ENCODE data around the gene SURF1.
"Not testable (repeated sequence)": the region's sequence is repeated elsewhere in the genome, so short reads cannot be mapped to it uniquely, and the experiment has no call there.

SURF1 gene

DNA sequence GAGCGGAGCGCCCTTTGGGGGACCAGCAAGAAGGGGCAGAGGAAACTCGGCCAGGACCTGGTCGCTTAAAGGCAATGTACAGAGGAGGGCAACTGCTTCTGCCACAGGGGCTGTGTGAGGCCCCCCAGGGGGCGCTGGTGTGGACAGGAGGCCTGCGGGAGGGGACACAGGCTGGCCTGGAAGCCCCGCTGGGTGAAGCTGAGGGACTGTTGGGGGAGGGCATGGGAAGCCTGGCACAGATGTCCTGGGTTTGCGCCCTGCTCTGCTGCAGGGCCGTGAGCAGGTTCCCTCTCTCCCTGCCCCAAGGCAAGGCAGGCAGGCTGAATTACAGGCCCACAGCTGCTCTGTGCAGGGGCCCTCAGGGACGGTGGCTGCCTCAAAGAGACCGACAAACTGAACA is 13.7 kb downstream of the SURF1 start:
- no peak for DNase-seq (ENCODE audit: low spot score)

DNA sequence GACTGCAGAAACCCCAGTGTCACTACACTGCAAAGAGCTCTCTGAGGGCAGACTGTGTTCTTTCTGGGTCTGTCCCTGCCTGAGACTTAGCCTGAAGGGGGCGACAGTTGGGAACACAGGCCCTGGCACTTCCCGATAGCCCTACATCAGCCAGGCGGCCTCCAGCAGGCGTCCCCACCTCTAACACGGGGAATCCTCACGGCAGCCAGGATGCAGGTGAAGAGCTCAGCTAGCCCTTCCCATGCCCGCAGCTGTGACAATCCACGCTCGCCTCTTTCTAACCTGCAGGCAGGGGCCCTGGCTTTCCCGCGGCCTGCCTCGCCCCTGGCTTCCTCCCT is 14.2 kb downstream of the SURF1 start:
- DNase-seq (ENCODE audit: low spot score): no peak

DNA sequence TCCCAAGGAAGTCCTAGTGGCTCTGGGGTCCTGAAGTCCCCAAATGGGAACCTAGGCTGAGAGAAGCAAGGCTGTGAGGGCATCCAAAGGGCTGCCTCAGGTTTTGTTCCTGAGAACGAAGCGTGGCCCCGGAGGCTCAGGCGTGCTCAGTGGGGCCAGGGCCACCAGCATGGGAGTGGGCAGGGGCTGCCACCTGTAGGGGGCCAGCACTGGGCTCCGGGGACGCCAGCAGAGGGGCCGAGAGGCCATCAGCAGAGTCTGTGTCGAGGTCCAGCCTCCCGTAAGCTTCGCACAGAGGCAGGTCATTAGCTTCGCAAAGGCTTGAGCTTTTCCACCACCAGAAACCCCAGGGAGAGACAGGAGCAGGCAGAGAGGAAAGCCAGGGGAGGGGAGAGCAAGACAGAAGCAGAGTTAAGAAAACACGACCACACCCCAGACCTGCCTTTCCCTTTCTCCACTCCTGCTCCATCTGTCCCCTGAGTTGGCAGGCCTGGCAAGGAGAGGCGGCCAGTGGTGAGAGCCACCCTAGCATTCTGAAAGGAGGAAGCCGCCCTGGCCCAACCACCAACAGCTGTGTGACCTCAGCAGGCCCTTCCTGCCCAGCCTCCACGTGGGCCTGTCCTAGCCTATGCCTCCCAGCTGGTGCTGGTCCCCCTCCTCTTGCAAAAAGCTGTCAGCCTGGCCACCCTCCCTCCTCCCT is 14.8 kb downstream of the SURF1 start:
- DNase-seq (ENCODE audit: low spot score): no peak

DNA sequence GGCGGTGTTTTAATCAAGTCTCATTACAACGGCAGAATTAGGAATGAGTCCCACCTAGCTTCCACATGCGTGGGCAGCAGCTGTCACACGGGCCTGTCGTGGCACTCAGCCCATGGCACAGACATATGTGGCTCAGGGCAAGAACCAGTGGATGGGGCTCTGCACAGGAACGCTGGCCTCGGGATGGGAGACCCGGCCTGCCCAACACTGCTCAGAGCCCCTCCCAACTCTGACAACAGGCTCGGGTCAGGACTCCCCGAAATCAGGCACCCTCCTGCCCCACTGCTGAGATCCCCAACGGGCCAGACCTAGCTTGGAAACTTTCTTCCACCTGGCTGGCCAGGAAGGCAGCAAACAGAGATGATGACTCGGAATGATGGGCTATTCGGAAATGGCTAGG is 15.4 kb downstream of the SURF1 start:
- no peak for DNase-seq (ENCODE audit: low spot score)

DNA sequence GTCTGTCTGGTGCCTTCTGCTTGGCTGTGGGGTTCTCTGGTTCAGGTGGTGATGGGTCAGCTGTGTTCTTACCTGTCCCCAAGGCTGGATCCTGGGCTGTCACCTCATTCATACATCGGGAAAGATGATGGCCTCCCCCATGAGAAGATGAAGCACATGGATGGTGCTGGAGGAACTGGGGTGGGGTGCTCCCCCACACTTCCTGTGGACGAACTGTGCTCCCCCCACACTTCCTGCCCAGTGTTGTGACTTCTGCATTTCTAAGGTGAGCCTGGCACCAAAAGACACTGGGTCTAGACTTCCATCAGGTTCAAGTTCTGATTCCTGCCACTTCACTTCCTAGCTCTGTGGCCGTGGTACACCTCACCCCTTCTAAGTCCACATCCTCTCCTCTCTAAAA is 16.0 kb downstream of the SURF1 start:
- no peak for DNase-seq (ENCODE audit: low spot score)

DNA sequence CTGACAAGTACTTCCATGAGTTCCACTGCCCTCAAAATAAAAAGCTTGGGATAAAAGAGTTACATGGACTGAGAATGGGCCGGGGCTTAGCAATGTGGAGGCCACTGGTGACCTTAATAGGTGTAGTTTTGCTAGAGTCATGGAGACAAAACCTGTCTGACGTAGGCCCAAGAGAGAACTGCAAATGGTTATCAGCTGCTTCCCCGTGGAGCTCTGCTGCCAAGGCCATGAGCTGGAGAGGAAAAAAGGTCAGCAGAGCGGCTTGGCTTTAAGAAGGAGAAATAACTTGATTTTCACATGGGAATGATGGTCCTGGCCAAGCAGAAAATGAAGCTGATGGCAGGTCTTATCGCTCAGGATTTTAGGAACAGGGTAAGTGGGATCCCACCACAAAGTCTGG is 16.6 kb downstream of the SURF1 start:
- no peak for DNase-seq (ENCODE audit: low spot score)

DNA sequence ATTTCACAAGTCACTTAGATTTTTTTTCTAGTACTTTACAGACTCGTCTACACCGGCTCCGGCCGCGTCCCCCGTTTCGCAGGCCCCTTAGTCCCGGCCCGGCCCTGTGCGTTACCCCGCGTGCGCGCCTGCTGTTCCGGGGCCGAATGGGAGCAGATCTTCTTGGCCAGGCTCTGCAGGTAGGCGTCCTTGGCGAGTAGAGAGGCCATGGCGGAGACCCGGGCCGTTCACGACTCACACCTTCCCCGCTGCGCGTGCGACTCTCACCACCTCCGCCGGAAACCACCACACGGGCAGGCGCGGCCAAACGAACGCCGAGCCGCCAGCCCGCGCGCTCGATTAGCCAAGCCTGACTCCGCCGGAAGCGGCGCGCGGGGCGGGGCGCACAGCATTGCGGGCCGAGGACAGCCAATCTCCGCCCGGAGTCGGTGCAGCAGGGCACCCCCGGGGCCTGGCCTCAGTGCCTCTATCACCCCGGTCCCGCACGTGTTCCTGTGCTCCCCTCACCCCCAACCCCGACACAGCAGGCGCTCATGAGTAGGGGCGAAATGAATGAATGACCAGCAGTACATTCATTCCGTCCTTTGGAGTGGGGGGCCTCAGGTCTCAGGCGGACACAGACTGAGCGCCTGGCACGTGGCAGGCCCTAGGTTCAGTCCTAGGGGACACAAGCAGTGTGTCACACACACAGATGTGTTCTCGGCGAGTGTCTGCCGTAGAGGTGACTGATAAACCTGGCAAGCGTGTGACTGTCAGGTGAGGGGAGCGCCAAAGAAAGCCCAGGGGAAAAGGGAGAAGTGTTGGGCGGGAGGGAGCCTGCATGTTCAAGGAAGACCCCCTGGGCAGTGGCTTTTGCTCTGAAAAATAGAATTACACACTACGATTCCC is 20.1 kb downstream of the SURF1 start, which contains the start of gene SURF6:
Gene SURF6, minus strand, starts transcription at position 265 of the 888 bp plus-strand sequence. Its CDS starts 56 bp downstream, at position 209.
- DNase-seq (ENCODE audit: low spot score): peak; percentile 92

DNA sequence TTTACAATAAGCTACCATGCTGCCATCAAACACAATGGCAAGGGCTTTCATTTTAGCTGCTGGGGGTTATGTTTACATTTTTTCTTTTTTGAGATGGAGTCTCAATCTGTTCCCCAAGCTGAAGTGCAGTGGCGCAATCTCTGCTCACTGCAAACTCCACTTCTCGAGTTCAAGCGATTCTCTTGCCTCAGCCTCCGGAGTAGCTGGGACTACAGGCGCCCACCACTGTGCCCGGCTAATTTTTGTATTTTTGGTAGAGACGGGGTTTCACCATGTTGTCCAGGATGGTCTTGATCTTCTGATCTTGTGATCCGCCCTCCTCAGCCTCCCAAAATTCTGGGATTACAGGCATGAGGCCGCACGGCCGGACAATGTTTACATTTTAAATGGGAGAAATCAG is 21.4 kb downstream of the SURF1 start:
- not testable (repeated sequence) for DNase-seq (ENCODE audit: low spot score)

DNA sequence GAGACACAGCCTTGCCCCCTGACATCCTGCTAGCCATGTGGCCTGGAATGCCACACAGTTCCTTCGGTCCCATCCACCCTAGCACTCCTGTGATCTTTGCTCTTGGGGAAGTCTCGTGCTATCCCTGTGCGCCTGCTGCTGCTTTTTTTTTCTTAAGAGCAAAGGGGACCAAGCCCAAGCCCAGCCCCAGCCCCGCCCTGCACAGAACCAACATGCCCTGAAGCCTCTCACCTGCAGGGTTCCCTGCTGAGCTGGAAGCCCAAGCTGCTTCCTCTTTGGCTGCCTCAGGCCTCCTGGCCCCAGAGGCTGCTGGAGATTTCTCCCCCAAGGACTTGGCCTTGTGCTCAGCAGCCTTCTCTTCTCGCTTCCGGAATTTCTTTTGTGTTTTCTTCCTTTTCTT is 22.1 kb downstream of the SURF1 start:
- no peak for DNase-seq (ENCODE audit: low spot score)

DNA sequence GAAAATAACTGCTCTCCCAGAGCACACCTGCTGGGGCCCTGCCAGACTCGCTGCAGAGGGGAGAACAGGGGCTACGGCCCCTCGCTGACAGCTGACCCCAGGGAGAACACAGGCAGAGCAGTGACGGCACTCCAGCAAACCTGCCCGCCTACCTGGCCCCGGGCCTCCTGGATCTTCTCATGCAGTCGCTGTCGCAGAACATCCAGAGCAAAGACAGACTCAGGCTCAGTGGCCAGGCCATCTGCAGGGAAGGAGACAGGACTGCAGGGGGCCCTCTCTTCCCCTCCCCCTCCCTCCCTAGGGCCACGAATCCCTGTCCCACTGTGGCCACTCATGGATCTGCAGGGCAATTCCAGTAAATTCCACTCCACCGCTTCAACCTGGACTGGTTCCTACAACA is 22.7 kb downstream of the SURF1 start:
- no peak for DNase-seq (ENCODE audit: low spot score)

DNA sequence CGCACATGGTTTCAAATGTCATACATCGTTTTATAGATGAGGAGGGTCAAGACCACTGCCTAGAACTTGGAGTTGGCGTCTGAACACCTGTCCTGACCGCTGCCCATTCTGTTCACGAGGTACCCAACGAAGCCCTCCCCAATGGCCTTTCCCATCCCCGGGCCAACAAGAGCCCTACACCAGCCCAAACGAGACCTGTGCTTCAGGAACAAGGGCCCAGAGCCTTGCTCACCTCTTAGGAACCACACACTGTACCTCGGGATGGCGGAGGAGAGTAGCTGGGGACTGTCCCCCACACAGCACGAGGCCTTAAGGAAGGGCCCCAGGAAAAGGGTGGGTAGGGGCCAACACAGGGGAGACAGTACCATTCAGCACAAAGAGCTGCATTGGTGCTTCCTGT is 23.3 kb downstream of the SURF1 start:
- no peak for DNase-seq (ENCODE audit: low spot score)

DNA sequence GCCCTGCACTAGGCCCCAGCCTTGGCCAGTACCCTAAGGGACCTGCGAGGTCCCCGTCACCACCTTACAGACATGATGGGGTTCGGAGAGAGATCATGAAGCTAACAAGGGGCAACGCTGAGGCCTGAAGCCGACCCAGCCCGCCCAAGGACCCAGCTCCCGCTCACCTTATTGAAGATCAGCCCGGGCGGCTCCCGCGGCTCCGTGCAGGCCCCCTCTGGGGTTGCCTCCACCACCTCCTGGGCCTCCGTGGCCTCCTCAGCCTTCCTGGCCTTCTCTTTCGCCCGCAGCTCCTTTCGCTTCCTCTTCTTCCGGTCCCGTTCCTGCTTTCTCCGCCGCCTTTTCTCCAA is 23.9 kb downstream of the SURF1 start:
- DNase-seq (ENCODE audit: low spot score): no peak

DNA sequence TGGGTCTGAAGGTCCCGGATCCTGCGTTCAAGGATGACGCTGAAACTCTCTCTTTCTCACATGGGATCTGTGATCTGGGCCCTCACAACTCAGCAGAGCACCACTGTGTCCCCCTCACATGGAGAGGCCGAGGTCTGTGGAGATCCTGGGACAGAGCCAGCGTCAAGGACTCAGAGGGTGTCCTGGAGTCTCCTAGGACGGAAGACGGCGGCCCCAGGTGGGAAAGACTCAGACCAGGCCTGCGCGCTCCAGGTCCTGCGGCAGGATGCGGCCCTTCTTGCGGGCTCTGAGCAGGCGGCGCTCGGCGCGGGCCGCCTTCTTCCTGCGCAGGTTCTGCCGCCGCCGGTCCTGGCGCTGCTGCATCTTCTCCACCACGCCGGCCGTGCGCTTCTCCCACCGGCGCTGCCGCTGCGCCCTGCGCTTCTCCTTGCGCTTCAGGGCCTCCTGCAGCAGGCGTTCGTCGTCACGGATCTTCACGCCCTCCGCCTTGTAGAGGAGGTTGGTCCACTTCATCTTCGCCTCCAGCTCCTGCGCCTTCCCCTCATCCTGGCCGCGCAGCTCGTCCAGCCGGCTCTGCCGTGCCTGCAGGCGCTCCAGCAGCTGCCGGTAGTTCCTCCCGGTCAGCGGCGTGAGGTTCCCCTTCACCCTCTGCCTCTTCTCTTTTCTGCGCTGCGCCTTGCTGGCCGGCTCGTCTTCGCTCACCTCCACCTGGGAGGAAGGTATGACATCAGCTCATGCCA is 24.5 kb downstream of the SURF1 start:
- DNase-seq (ENCODE audit: low spot score): no peak

DNA sequence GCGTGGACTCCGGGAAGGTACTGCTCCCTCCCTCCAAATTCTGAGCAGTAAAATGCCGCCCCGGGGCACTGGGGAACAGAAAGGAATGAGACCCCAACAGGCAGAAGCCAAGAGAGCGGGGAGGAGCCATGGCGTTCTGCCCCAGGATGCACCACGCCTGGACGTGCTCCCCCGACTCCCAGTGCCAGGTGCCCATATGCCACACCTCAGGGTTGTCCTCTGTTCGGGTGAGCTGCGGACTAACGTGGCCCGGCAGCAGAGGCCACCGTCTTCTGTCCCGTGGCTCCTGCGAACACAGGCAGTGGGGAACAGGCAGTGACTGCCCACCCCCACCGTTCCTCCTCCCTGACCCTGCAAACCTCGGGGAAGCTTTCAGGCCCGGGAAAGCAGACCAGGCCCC is 25.1 kb downstream of the SURF1 start:
- DNase-seq (ENCODE audit: low spot score): no peak

DNA sequence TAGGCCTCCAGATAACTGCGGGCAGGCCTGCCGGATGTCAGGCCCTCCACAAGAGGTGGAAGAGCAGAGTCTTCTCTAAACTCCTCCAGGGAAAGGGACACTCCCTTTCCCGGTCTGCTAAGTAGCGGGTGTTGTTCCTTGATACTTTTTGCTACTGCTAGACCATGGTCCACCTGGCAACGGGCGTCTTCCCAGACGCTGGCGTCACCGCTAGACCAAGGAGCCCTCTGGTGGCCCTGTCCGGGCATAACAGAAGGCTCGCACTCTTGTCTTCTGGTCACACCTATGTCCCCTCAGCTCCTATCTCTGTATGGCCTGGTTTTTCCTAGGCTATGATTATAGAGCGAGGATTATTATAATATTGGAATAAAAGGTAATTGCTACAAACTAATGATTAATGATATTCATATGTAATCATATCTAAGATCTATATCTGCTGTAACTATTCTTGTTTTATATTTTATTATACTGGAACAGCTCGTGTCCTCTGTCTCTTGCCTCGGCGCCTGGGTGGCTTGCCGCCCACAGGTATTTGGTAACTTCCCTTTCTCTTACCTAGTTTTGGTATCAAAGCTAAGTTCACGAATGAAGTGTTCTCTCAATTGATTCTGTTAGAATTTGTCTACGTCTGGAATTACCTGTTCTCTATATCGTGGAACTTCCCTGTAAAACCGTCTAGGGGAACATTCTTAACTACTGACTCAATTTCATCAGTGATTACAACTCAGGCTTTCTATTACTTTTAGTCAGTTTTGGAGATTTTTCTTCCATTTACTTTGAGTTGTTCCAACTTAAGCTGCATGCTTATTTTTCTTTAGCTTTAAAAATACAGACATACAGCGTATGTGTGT is 26.8 kb downstream of the SURF1 start:
- not testable (repeated sequence) for DNase-seq (ENCODE audit: low spot score)

DNA sequence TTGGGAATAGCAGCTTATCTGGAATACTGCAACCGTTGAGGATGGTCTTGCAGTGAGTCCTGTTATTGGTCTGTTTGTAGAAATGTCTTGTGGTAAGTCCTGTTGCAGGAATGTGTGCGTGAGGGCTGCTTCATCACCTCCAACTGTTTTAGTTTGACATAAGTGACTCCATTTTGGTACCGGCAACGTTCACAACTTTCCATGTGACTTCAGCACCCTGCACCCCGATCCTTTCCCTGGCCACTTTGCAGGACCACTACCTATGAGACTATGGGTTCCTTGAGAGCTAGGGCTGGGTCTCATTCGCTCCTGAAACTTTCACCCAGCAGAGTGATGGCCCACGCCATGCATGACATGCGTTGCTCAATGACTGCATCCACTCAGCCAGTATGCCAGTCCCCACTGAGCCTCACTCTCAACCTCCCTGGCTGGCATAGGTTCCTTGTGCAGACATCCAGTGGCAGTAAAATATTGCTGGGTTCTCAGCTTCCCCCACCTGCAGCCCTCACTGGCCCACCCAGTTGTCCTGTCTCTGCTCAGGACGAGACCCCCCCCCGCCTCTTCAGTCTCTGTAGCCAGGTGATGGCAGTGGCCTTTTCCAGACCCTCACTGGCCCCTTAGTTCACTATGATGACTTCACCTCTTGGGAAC is 28.3 kb downstream of the SURF1 start:
- no peak for DNase-seq (ENCODE audit: low spot score)

DNA sequence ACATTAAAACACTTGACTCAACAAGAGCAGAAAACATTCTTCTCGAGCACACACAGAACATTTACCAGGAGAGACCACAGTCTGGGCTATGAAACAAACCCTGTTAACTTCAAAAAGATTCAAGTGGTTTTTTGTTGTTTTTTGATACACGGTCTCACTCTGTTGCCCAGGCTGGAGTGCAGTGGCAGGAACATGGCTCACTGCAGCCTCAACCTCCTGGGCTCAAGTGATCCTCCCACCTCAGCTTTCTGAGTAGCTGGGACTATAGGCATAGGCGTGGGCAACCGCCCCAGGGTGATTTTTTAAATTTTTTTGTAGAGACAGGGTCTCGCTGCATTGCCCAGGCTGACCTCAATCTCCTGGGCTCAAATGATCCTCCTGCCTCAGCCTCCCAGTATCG is 29.3 kb downstream of the SURF1 start:
- not testable (repeated sequence) for DNase-seq (ENCODE audit: low spot score)

DNA sequence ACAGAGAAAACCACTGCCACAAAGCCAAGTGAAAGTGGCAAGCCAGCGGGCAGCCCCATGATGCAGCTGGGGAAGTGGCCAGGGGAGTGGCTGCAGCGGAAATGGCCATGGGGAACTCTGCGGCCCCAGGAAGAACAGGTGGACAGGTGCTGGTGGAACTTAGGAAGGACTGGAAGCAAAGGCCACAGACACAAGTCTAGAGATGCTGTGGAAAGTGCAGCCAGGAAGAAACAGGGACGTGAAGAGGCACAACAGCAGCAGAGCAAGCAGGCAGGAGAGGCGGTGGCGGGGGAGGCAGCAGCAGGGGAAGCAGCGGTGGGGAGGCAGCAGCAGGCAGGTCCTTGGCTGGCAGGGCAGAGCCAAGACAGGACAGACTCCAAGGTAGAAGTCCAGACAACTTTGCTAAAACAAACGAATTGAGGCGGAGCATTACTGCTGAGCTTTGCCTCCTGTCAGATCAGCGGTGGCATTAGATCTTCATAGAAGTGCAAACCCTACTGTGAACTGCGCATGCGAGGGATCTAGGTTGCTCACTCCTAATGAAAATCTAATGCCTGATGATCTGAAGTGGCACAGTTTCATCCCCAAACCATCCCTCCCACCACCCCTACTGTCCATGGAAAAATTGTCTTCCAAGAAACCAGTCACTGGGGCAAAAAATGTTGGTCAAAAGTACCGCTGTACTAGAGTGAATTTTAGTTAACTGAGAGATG is 32.1 kb downstream of the SURF1 start:
- DNase-seq (ENCODE audit: low spot score): no peak

DNA sequence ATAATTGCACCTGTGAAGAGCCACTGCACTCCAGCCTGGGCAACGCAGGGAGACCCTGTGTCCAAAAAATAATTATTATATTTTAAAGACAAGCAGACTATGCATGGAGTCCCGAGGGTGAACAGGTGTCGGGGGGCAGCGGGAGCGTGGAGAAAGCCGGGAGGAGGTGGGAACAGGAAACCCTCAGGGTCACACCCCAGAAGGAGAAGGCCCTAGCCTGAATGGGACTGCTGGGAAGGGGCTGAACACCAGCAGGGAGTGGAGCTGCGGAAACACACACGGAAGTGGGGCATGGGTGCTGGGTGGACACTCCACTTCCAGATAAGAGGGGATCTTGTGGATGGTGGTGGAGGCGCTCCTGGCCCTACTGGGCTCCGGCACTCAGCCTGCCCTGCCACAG is 33.1 kb downstream of the SURF1 start:
- DNase-seq (ENCODE audit: low spot score): no peak

DNA sequence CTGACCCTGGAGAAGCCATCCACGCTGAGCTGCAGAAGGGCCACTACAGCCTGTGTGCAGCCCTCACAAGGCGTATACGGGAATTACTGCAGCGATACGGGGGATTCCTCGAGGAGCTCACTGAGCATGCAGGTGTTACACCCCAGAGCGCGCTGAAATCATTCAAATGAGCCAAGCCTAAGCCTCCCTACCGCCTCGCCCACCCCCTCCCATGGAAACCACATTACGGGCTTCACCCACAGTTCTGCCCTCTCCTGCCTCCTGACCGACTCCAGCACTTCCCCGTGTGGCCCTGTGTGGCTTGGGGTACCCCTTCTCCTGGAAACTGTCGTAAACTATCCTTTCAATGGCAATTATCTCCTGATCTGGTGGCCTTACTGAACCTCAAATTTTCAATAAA is 33.6 kb downstream of the SURF1 start:
- no peak for DNase-seq (ENCODE audit: low spot score)

DNA sequence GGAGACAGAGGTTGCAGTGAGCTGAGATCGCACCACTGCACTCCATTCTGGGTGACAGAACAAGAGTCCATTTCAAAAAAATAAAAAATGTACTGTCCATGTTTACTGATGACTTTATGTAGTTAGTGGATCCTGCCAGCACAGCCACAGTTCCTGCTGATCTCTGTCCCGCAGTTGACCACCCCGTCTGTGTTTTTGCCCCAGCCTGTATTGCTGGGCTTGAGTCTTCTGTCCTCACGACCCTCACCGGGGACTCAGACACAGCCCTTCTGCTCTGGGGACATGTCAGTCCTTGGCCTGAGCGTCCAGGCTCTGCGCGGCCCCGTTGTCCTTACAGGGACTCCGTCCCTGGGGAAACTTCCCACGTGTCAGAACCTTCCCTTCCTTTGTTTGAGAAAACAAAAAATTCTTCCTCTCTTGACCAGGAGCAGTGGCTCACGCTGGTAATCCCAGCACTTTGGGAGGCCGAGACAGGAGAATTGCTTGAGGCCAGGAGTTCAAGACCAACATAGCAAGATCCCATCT is 34.8 kb downstream of the SURF1 start:
- no peak for DNase-seq (ENCODE audit: low spot score)

All from HuH-7.5 (cell line).